HepG2 (cell line): ENCODE measurements around the gene FAM131C. TPM values are rescaled to one million over a fixed set of nuclear protein-coding genes. Genes with fewer than 3 reads are reported as not detected.

Source experiments
- ADNP ChIP-seq: sonication (generic); formaldehyde crosslinking; IDR thresholded peaks from 2 replicates; pipeline ENCODE4 v1.4.0; 2020; ENCODE audit warnings: missing genetic modification reagents
- HMG20A ChIP-seq: IDR thresholded peaks from 2 replicates; pipeline ENCODE4 v1.6.1; 2016; ENCODE audit warnings: borderline replicate concordance
- HNF4G ChIP-seq, 2 experiments: sonication (generic) in 1 of 2; formaldehyde crosslinking in 1 of 2; IDR thresholded peaks; 2 replicates each; pipeline versions ENCODE4 v1.4.0 to v1.6.1; 2011 to 2020; ENCODE audit warnings: borderline replicate concordance in 2 of 2, low read depth in 2 of 2, mild to moderate bottlenecking in 2 of 2, low read length in 1 of 2, missing genetic modification reagents in 1 of 2, moderate library complexity in 1 of 2
- KDM5A ChIP-seq: fragments of 200-600 bp; sonication (generic); IDR thresholded peaks from 2 replicates; pipeline ENCODE4 v1.7.0; 2018; ENCODE audit warnings: antibody characterized with exemption, mild to moderate bottlenecking, low read length, borderline replicate concordance
- MAFG ChIP-seq: sonication (generic); formaldehyde crosslinking; IDR thresholded peaks from 2 replicates; pipeline ENCODE4 v1.5.1; 2020; ENCODE audit warnings: mild to moderate bottlenecking, missing genetic modification reagents
- PLRG1 ChIP-seq: fragments of 450-650 bp; conservative IDR thresholded peaks from 2 replicates; pipeline ENCODE4 v1.6.1; 2016
- RAD51 ChIP-seq: fragments of 450-650 bp; IDR thresholded peaks from 2 replicates; pipeline ENCODE4 v1.6.1; 2016; ENCODE audit warnings: borderline replicate concordance
- RFX5 ChIP-seq: IDR thresholded peaks from 2 replicates; pipeline ENCODE4 v1.6.1; 2011; ENCODE audit warnings: low read depth, low read length, improper control_type of control experiment
- SCMH1 ChIP-seq: sonication (generic); formaldehyde crosslinking; IDR thresholded peaks from 2 replicates; pipeline ENCODE4 v1.9.0; 2021; ENCODE audit warnings: missing genetic modification reagents, mild to moderate bottlenecking, borderline replicate concordance
- SNAPC4 ChIP-seq: sonication (generic); formaldehyde crosslinking; IDR thresholded peaks from 2 replicates; pipeline ENCODE4 v1.4.0; 2020; ENCODE audit warnings: mild to moderate bottlenecking, missing genetic modification reagents
- ZIK1 ChIP-seq: sonication (generic); formaldehyde crosslinking; IDR thresholded peaks from 2 replicates; pipeline ENCODE4 v1.5.0; 2020; ENCODE audit warnings: mild to moderate bottlenecking, low read depth, missing genetic modification reagents, borderline replicate concordance
- ZNF281 ChIP-seq: sonication (generic); formaldehyde crosslinking; IDR thresholded peaks from 2 replicates; pipeline ENCODE4 v1.4.0; 2020; ENCODE audit warnings: missing genetic modification reagents, borderline replicate concordance
- ZNF33B ChIP-seq: sonication (generic); formaldehyde crosslinking; IDR thresholded peaks from 2 replicates; pipeline ENCODE4 v1.5.1; 2020; ENCODE audit warnings: mild to moderate bottlenecking, missing genetic modification reagents
- ZNF550 ChIP-seq: sonication (generic); formaldehyde crosslinking; IDR thresholded peaks from 2 replicates; pipeline ENCODE4 v1.4.0; 2020; ENCODE audit warnings: mild to moderate bottlenecking, missing genetic modification reagents, borderline replicate concordance
- ZNF563 ChIP-seq: sonication (generic); formaldehyde crosslinking; IDR thresholded peaks from 2 replicates; pipeline ENCODE4 v1.8.0; 2022; ENCODE audit warnings: mild to moderate bottlenecking, moderate library complexity, missing genetic modification reagents
- ZNF569 ChIP-seq: sonication (generic); formaldehyde crosslinking; IDR thresholded peaks from 2 replicates; pipeline ENCODE4 v1.5.0; 2020; ENCODE audit warnings: mild to moderate bottlenecking, missing genetic modification reagents, moderate library complexity, borderline replicate concordance
- ZNF781 ChIP-seq: sonication (generic); formaldehyde crosslinking; IDR thresholded peaks from 2 replicates; pipeline ENCODE4 v1.5.1; 2020; ENCODE audit warnings: borderline replicate concordance, mild to moderate bottlenecking, missing genetic modification reagents; ENCODE audit errors: not compliant biosample characterization
- polyA plus RNA-seq, 8 experiments: library from polyadenylated mRNA; depleted of rRNA in 3 of 8; stranded (reverse) in 7 of 8; unstranded in 1 of 8; fragments of >200 nt; fragmentation: Illumina TruSeq in 4 of 8; extraction: Trizol in 4 of 8; gene quantifications; 2 replicates each; pipeline versions ENCODE4 v1.2.1 to v1.2.3, GENCODE V29; 2011 to 2016; ENCODE audit warnings: low read depth in 4 of 8, missing spikeins in 1 of 8, mixed read lengths in 1 of 8; ENCODE audit not compliant: insufficient read depth in 1 of 8
- total RNA-seq, 5 experiments: library from RNA; depleted of rRNA; stranded (reverse); fragments of >200 nt; fragmentation: Illumina TruSeq; extraction: Trizol; gene quantifications; 2 replicates each; pipeline ENCODE4 v1.2.3, GENCODE V29; 2016; ENCODE audit warnings: low read depth in 1 of 5
- TF ChIP-seq, protein P1 (sequence below): sonication (generic); formaldehyde crosslinking; IDR thresholded peaks from 2 replicates; pipeline ENCODE4 v1.9.0; 2022; ENCODE audit warnings: missing genetic modification reagents, mild to moderate bottlenecking, borderline replicate concordance
- TF ChIP-seq, protein P2 (sequence below): sonication (generic); formaldehyde crosslinking; IDR thresholded peaks from 2 replicates; pipeline ENCODE4 v1.4.0; 2020; ENCODE audit warnings: missing genetic modification reagents

The FAM131C gene
- total and polyA plus RNA-seq, 2 of the 13 experiments (the other 11 are each of a cell fraction or from before 2014, with no cell fraction given), result 0.07 TPM; not detected in 1

GRCh38 chr1:16122350-16122881 lies 49.0 kb upstream of the FAM131C start (continued):
- TF ChIP-seq SNAPC4 (CRISPR knock-in tag) (no peak), RFX5 (no peak), KDM5A (no peak), RAD51 (no peak), ZNF550 (CRISPR knock-in tag) (no peak), ADNP (no peak), ZNF33B (CRISPR knock-in tag) (no peak), ZNF563 (CRISPR knock-in tag) (no peak), SCMH1 (CRISPR knock-in tag) (no peak), MAFG (CRISPR knock-in tag) (no peak), HNF4G (IDR thresholded peaks at IDR 0.05; ENCODE audit: borderline replicate concordance, low read depth, low read length) (no peak), HNF4G (CRISPR knock-in tag; IDR thresholded peaks at IDR 0.05; ENCODE audit: borderline replicate concordance, low read depth) (no peak), ZNF281 (CRISPR knock-in tag) (no peak), ZNF781 (CRISPR knock-in tag) (no peak), HMG20A (CRISPR knock-in tag) (no peak), ZNF569 (CRISPR knock-in tag) (no peak), ZIK1 (CRISPR knock-in tag) (no peak), PLRG1 (no peak)
- TF ChIP-seq, protein P1, sequence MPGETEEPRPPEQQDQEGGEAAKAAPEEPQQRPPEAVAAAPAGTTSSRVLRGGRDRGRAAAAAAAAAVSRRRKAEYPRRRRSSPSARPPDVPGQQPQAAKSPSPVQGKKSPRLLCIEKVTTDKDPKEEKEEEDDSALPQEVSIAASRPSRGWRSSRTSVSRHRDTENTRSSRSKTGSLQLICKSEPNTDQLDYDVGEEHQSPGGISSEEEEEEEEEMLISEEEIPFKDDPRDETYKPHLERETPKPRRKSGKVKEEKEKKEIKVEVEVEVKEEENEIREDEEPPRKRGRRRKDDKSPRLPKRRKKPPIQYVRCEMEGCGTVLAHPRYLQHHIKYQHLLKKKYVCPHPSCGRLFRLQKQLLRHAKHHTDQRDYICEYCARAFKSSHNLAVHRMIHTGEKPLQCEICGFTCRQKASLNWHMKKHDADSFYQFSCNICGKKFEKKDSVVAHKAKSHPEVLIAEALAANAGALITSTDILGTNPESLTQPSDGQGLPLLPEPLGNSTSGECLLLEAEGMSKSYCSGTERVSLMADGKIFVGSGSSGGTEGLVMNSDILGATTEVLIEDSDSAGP (CRISPR knock-in tag), result peak; percentile 42; the same call in 1 of the 2 replicates
- TF ChIP-seq, protein P2, sequence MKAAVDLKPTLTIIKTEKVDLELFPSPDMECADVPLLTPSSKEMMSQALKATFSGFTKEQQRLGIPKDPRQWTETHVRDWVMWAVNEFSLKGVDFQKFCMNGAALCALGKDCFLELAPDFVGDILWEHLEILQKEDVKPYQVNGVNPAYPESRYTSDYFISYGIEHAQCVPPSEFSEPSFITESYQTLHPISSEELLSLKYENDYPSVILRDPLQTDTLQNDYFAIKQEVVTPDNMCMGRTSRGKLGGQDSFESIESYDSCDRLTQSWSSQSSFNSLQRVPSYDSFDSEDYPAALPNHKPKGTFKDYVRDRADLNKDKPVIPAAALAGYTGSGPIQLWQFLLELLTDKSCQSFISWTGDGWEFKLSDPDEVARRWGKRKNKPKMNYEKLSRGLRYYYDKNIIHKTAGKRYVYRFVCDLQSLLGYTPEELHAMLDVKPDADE (CRISPR knock-in tag), result no peak
